Measurements from ENCODE around the gene DEPDC5.
A peak's percentile ranks its signal among the peaks of the same experiment; 100 is the strongest.

Gene DEPDC5

DNA sequence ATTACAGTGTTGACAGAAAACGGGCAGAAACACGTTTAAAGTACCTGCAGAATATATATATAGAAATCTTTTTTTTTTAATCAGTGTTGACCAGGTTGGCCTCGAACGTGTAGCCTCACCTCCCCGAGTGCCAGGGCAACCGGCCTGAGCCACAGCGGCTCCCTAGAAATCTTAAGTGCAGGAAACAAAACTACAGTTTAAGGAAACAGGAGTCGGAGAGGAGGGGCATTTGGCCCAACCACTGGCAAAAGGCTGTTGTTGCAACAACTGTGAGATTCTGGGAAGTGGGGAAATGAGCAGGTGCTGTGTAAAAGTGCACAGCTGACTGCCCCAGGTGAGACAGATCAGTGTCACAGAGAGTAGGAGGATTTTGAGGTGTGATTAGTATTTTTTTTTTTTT lies 194.2 kb downstream of the DEPDC5 start:
- Histone ChIP-seq H3K36me3 (ENCODE audit: insufficient read depth, low read length) (peaks cover 78% of the 10 kb centered on the region), H3K9ac (ENCODE audit: low read depth, low read length) (no peak overlapping the region), H3K79me2 (ENCODE audit: insufficient read depth, low read length) (peaks cover 92% of the 10 kb centered on the region), H3K4me1 (ENCODE audit: insufficient read depth, low read length) (peaks cover 45% of the 10 kb centered on the region), H4K20me1 (ENCODE audit: insufficient read depth, low read length) (peaks cover 74% of the 10 kb centered on the region), H3K9me3 (ENCODE audit: insufficient read depth, low read length, severe bottlenecking) (no peaks in the 10 kb centered on the region), H3K27me3 (ENCODE audit: insufficient read depth, low read length, poor library complexity) (no peaks in the 10 kb centered on the region), H3K27ac (ENCODE audit: low read length) (no peak overlapping the region), H3K4me2 (ENCODE audit: insufficient read depth, low read length) (no peak overlapping the region), H3K4me3 (ENCODE audit: low read depth in 1 of 2, low read length in 2 of 2) (no peak overlapping the region), H2AFZ (ENCODE audit: low read depth, low read length) (no peak overlapping the region)
- TF ChIP-seq, protein P1, sequence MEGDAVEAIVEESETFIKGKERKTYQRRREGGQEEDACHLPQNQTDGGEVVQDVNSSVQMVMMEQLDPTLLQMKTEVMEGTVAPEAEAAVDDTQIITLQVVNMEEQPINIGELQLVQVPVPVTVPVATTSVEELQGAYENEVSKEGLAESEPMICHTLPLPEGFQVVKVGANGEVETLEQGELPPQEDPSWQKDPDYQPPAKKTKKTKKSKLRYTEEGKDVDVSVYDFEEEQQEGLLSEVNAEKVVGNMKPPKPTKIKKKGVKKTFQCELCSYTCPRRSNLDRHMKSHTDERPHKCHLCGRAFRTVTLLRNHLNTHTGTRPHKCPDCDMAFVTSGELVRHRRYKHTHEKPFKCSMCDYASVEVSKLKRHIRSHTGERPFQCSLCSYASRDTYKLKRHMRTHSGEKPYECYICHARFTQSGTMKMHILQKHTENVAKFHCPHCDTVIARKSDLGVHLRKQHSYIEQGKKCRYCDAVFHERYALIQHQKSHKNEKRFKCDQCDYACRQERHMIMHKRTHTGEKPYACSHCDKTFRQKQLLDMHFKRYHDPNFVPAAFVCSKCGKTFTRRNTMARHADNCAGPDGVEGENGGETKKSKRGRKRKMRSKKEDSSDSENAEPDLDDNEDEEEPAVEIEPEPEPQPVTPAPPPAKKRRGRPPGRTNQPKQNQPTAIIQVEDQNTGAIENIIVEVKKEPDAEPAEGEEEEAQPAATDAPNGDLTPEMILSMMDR (IDR thresholded peaks at IDR 0.05; ENCODE audit: borderline replicate concordance, extremely low read depth, low read length, poor library complexity, severe bottlenecking) = no peak
- TF ChIP-seq EZH2 (IDR thresholded peaks at IDR 0.05; ENCODE audit: borderline replicate concordance, low read depth, low read length, severe bottlenecking) = no peak
- DNase-seq (no peak), ATAC-seq (ENCODE audit: insufficient read depth, low read depth) (no peak)

DNA sequence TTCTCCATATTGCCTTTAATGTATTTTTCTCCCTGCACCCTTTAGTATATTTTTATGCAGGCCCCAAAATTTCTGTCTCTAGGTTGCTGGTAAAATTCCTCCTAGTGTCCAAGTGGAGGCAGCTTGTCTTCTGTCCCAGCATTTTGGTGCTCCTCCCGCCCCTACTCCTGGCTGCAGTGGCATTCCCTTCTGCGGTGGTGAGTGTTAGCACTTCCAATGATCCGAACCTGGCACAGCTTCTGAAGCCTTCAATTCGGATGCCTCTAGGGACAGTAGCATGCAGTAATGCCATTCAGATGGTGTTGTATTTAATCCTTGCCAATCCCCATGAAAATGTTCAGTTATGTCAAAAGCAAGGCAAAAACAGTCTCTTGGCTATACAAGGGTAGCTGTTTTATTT lies 196.4 kb downstream of the DEPDC5 start:
- TF ChIP-seq, protein P1 (IDR thresholded peaks at IDR 0.05; ENCODE audit: borderline replicate concordance, extremely low read depth, low read length, poor library complexity, severe bottlenecking) = no peak
- no peak for TF ChIP-seq EZH2 (IDR thresholded peaks at IDR 0.05; ENCODE audit: borderline replicate concordance, low read depth, low read length, severe bottlenecking)
- Histone ChIP-seq H3K27ac (ENCODE audit: low read length) (no peak overlapping the region), H3K79me2 (ENCODE audit: insufficient read depth, low read length) (peaks cover 100% of the 10 kb centered on the region), H3K9me3 (ENCODE audit: insufficient read depth, low read length, severe bottlenecking) (no peaks in the 10 kb centered on the region), H3K36me3 (ENCODE audit: insufficient read depth, low read length) (peaks cover 90% of the 10 kb centered on the region), H4K20me1 (ENCODE audit: insufficient read depth, low read length) (peaks cover 92% of the 10 kb centered on the region), H3K9ac (ENCODE audit: low read depth, low read length) (no peak overlapping the region), H3K27me3 (ENCODE audit: insufficient read depth, low read length, poor library complexity) (no peaks in the 10 kb centered on the region), H3K4me2 (ENCODE audit: insufficient read depth, low read length) (no peak overlapping the region), H2AFZ (ENCODE audit: low read depth, low read length) (no peak overlapping the region), H3K4me1 (ENCODE audit: insufficient read depth, low read length) (peaks cover 34% of the 10 kb centered on the region), H3K4me3 (ENCODE audit: low read depth in 1 of 2, low read length in 2 of 2) (no peak overlapping the region)
- DNase-seq = no peak
- no peak for ATAC-seq (ENCODE audit: insufficient read depth, low read depth)

DNA sequence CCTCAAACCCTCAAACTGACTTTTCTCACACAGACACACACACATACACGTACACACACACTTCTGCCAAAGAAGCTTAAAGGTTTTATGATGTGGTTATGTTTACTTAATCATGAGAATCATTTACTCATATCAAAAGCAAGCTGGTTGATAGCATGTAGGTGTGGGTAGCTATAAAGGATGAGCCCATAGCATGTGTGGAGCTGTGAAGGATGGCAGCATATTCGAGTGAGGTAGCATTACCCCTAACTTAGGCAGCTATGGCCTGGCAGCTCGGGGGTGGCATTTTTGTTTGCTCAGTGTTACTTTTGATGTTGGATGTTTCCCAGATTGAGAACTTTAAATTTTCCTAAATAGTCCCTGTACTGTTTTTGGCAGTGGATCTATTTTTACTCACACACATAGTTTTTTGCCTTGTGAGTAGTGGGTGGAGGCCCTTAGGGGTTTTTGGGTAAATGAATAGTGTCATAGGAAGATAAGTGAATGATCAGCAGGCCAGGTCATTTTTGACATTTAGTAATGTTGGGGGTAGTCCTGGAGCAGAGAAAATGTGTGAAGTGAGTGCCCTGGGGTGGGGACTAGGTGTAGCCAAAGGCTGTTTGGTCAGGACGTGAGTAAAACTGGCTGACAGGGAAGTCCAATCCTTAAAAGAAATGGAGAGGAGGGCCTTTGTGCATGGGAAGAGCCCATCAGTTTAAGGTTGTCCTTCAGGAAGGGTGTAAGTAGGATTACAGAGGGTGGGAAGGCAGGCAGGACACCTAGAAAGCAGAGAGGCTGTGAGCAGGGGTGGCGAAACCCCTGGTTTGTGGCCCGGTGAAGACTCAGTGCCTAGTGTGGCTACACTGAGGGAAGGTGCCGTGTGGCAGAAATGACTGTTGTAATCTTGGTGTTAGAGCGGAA lies 197.6 kb downstream of the DEPDC5 start:
- DNase-seq = no peak
- no peak overlapping the region for H2AFZ ChIP-seq (ENCODE audit: low read depth, low read length)
- H3K9ac ChIP-seq (ENCODE audit: low read depth, low read length) = no peak overlapping the region
- no peaks in the 10 kb centered on the region for H3K27me3 ChIP-seq (ENCODE audit: insufficient read depth, low read length, poor library complexity)
- H3K79me2 ChIP-seq (ENCODE audit: insufficient read depth, low read length) = peaks cover 93% of the 10 kb centered on the region
- H3K27ac ChIP-seq (ENCODE audit: low read length) = no peak overlapping the region
- no peak for ATAC-seq (ENCODE audit: insufficient read depth, low read depth)
- H3K9me3 ChIP-seq (ENCODE audit: insufficient read depth, low read length, severe bottlenecking) = no peaks in the 10 kb centered on the region
- peaks cover 91% of the 10 kb centered on the region for H4K20me1 ChIP-seq (ENCODE audit: insufficient read depth, low read length)
- TF ChIP-seq EZH2 (IDR thresholded peaks at IDR 0.05; ENCODE audit: borderline replicate concordance, low read depth, low read length, severe bottlenecking) = no peak
- TF ChIP-seq, protein P1 (IDR thresholded peaks at IDR 0.05; ENCODE audit: borderline replicate concordance, extremely low read depth, low read length, poor library complexity, severe bottlenecking) = no peak
- H3K36me3 ChIP-seq (ENCODE audit: insufficient read depth, low read length) = peaks cover 90% of the 10 kb centered on the region
- H3K4me3 ChIP-seq (ENCODE audit: low read depth in 1 of 2, low read length in 2 of 2) = no peak overlapping the region
- peak overlapping the region; percentile 1; the same call in 1 of the 2 replicates for H3K4me2 ChIP-seq (ENCODE audit: insufficient read depth, low read length)
- peaks cover 22% of the 10 kb centered on the region for H3K4me1 ChIP-seq (ENCODE audit: insufficient read depth, low read length)

Data from DND-41 (cell line).